BJ (cell line): ENCODE measurements around the gene SIGLECL1. TPM values are rescaled to one million over a fixed set of nuclear protein-coding genes. Genes with fewer than 3 reads are reported as not detected.

Experiments used
- CTCF ChIA-PET: fragments of 350-600 bp; formaldehyde crosslinking; extraction: SDS; loops from one replicate; lab custom pipeline; 2021; ENCODE audit warnings: antibody characterized with exemption, inconsistent platforms; lab: Yijun Ruan, JAX
- POLR2A ChIA-PET: fragments of 300-600 bp; sonication (Branson Sonifier 250); formaldehyde crosslinking; extraction: SDS; loops from one replicate; lab custom pipeline; 2021; ENCODE audit warnings: antibody characterized with exemption; lab: Charles Lee
- DNase-seq: peaks from one replicate; pipeline ENCODE4 v3.0.0-alpha.2; 2011; ENCODE audit warnings: low read depth
- H3K27me3 ChIP-seq: 2 replicates; pipeline ENCODE4 v1.6.0; 2011; ENCODE audit warnings: low read length; ENCODE audit not compliant: control insufficient read depth, insufficient read depth
- H3K36me3 ChIP-seq: 2 replicates; pipeline ENCODE4 v1.5.1; 2011; ENCODE audit warnings: low read length; ENCODE audit not compliant: control insufficient read depth, insufficient read depth
- H3K4me3 ChIP-seq: 2 replicates; pipeline ENCODE4 v1.5.1; 2011; ENCODE audit warnings: low read depth, mild to moderate bottlenecking, control low read depth, low read length
- CTCF ChIP-seq: IDR thresholded peaks from 2 replicates; pipeline ENCODE4 v1.5.1; 2011; ENCODE audit warnings: low read depth, mild to moderate bottlenecking, control low read depth, inconsistent platforms, low read length, moderate library complexity; ENCODE audit not compliant: insufficient read depth
- polyA plus RNA-seq: library from polyadenylated mRNA; depleted of rRNA; stranded (reverse); fragments of >200 nt; gene quantifications from 2 replicates; pipeline ENCODE4 v1.2.3, GENCODE V29; 2011

The SIGLECL1 gene
- polyA plus RNA-seq, 1 experiment, result not detected

GRCh38 chr19:51259348-51260245, 8.7 kb downstream of the SIGLECL1 start:
- no peak for DNase-seq
- ChIA-PET POLR2A (no interaction called here), CTCF (interaction anchor here (1.3 kb wide), 1 partner anchor 20 kb away, joined by 3 read pairs; no protein-coding TSS in a partner anchor)

DNA sequence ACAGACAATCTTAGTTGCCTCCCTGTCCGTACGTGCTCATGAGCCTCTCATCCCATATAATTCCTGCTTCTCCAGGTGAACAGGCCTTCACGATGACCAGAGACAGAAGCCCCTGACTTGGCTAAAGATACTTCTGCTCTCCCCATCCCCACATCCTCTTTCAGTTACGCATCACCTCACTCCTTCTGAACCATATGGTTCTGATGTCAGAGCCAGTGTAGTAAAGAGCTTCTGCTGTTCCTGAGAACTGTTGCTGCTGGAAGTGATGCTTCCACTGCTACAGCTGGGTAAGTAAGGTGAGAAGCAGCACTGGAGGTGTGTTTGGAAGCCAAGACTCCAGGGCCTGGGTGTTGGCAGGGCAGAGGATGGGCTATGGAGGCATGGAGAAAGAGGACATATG, 12.9 kb downstream of the SIGLECL1 start:
- H3K4me3 ChIP-seq, result no peak overlapping the region
- POLR2A ChIA-PET, result no interaction called here
- no peaks in the 10 kb centered on the region for H3K27me3 ChIP-seq
- no peak for TF ChIP-seq CTCF
- CTCF ChIA-PET, result no interaction called here
- no peaks in the 10 kb centered on the region for H3K36me3 ChIP-seq
- no peak for DNase-seq

More at GRCh38 chr19:51259348-51260245, 8.7 kb downstream of the SIGLECL1 start:
- H3K36me3 ChIP-seq, result no peaks in the 10 kb centered on the region
- no peaks in the 10 kb centered on the region for H3K27me3 ChIP-seq
- peak; percentile 51 for TF ChIP-seq CTCF
- no peak overlapping the region for H3K4me3 ChIP-seq

- CTCF ChIA-PET, result no interaction called here
- H3K27me3 ChIP-seq, result no peaks in the 10 kb centered on the region
- DNase-seq, result no peak
- no peak overlapping the region for H3K4me3 ChIP-seq
- no peak for TF ChIP-seq CTCF
- POLR2A ChIA-PET, result no interaction called here
- no peaks in the 10 kb centered on the region for H3K36me3 ChIP-seq
These were observed 20.2 kb downstream of the SIGLECL1 start for GRCh38 chr19:51271067-51271466.

GRCh38 chr19:51272183-51272810, 21.4 kb downstream of the SIGLECL1 start:
- DNase-seq, result no peak
- no peak for TF ChIP-seq CTCF
- H3K4me3 ChIP-seq, result no peak overlapping the region
- ChIA-PET CTCF (interaction anchor here (1.3 kb wide), 1 partner anchor 149 kb away, joined by 5 read pairs; no protein-coding TSS in a partner anchor), POLR2A (no interaction called here)
- H3K36me3 ChIP-seq, result no peaks in the 10 kb centered on the region
- no peaks in the 10 kb centered on the region for H3K27me3 ChIP-seq

- CTCF ChIA-PET, result no interaction called here
- Histone ChIP-seq H3K27me3 (no peaks in the 10 kb centered on the region), H3K36me3 (no peaks in the 10 kb centered on the region), H3K4me3 (no peak overlapping the region)
- POLR2A ChIA-PET, result no interaction called here
- no peak for DNase-seq
- no peak for TF ChIP-seq CTCF
These were observed 23.3 kb downstream of the SIGLECL1 start for GRCh38 chr19:51274049-51274770.
